NCI-H748 (cell line): Measurements from ENCODE around the gene SIK1.
"Not testable (repeated sequence)": the region's sequence is repeated elsewhere in the genome, so short reads cannot be mapped to it uniquely, and the experiment has no call there.

Source experiments
- DNase-seq: peaks from one replicate; lab custom pipeline; 2025; ENCODE audit not compliant: unreplicated experiment; lab: John Stamatoyannopoulos, UW

Gene SIK1

GRCh38 chr21:43426404-43427241, at the start of gene SIK1:
TSS of gene SIK1 (minus strand) at chr21:43427131. CDS start at chr21:43426178, 953 bp downstream.
- DNase-seq: not testable (repeated sequence)

GRCh38 chr21:43471597-43472242, 44.8 kb upstream of the SIK1 start:
- not testable (repeated sequence) for DNase-seq

GRCh38 chr21:43469719-43470458, 43.0 kb upstream of the SIK1 start:
- not testable (repeated sequence) for DNase-seq

- no peak for DNase-seq
Observed at GRCh38 chr21:43467785-43468184, 40.9 kb upstream of the SIK1 start.

- not testable (repeated sequence) for DNase-seq
Observed at GRCh38 chr21:43465159-43465558, 38.2 kb upstream of the SIK1 start.

- DNase-seq: not testable (repeated sequence)
Observed at GRCh38 chr21:43463498-43464261, 36.7 kb upstream of the SIK1 start.

GRCh38 chr21:43462932-43463331, 36.0 kb upstream of the SIK1 start:
- DNase-seq: not testable (repeated sequence)

- not testable (repeated sequence) for DNase-seq
Observed at GRCh38 chr21:43460475-43460874, 33.5 kb upstream of the SIK1 start.

GRCh38 chr21:43458995-43459394, 32.1 kb upstream of the SIK1 start:
- DNase-seq: not testable (repeated sequence)

GRCh38 chr21:43456616-43457314, 29.8 kb upstream of the SIK1 start:
- not testable (repeated sequence) for DNase-seq

- not testable (repeated sequence) for DNase-seq
Observed at GRCh38 chr21:43455717-43456116, 28.8 kb upstream of the SIK1 start.

GRCh38 chr21:43454176-43454575, 27.2 kb upstream of the SIK1 start:
- DNase-seq: not testable (repeated sequence)

GRCh38 chr21:43451850-43452249, 24.9 kb upstream of the SIK1 start:
- not testable (repeated sequence) for DNase-seq

GRCh38 chr21:43450287-43450686, 23.4 kb upstream of the SIK1 start:
- not testable (repeated sequence) for DNase-seq

- not testable (repeated sequence) for DNase-seq
Observed at GRCh38 chr21:43447353-43447977, 20.5 kb upstream of the SIK1 start.

GRCh38 chr21:43446277-43446932, 19.5 kb upstream of the SIK1 start:
- not testable (repeated sequence) for DNase-seq

GRCh38 chr21:43444524-43444923, 17.6 kb upstream of the SIK1 start:
- not testable (repeated sequence) for DNase-seq

- DNase-seq: not testable (repeated sequence)
Observed at GRCh38 chr21:43442571-43442970, 15.6 kb upstream of the SIK1 start.
